GM10266 (cell line): Measurements from ENCODE around the gene WDR37.

Experiments
- DNase-seq: peaks from one replicate; pipeline ENCODE4 v3.0.0; 2012; ENCODE audit errors: extremely low spot score
- CTCF ChIP-seq: IDR thresholded peaks from 2 replicates; pipeline ENCODE4 v1.5.1; 2012; ENCODE audit warnings: mild to moderate bottlenecking, low read depth; ENCODE audit not compliant: control insufficient read depth, insufficient read depth; ENCODE audit errors: missing control alignments

The WDR37 gene

GRCh38 chr10:1096287-1096889, 40.2 kb downstream of the WDR37 start:
- TF ChIP-seq CTCF, result no peak
- DNase-seq, result no peak

GRCh38 chr10:1097436-1097835, 41.3 kb downstream of the WDR37 start:
- TF ChIP-seq CTCF, result no peak
- no peak for DNase-seq

- no peak for DNase-seq
- no peak for TF ChIP-seq CTCF
Observed at GRCh38 chr10:1100143-1100542, 44.0 kb downstream of the WDR37 start.

GRCh38 chr10:1100691-1101368, 44.6 kb downstream of the WDR37 start:
- no peak for DNase-seq

GRCh38 chr10:1101946-1102345, 45.8 kb downstream of the WDR37 start:
- DNase-seq, result no peak
- TF ChIP-seq CTCF, result no peak

More at GRCh38 chr10:1100691-1101368, 44.6 kb downstream of the WDR37 start:
- no peak for TF ChIP-seq CTCF

- TF ChIP-seq CTCF, result no peak
- no peak for DNase-seq
Observed at GRCh38 chr10:1102416-1102815, 46.2 kb downstream of the WDR37 start.

GRCh38 chr10:1102831-1103230, 46.6 kb downstream of the WDR37 start:
- TF ChIP-seq CTCF, result no peak
- DNase-seq, result no peak
